Endothelial cell of umbilical vein (primary cell): ENCODE results near the gene PRDM16. TPM values are rescaled to one million over a fixed set of nuclear protein-coding genes. Genes with fewer than 3 reads are reported as not detected.

Experiments used
- BruUV-seq: library from RNA; stranded (reverse); fragments of 400-500 nt; replicated peaks from 2 replicates; lab custom pipeline; 2021; lab: Mats Ljungman, UMichigan
- CTCF ChIA-PET: fragments of 300-600, 350-600 bp; sonication (Branson Sonifier 250); formaldehyde crosslinking; loops from one replicate; lab custom pipeline; 2021; ENCODE audit warnings: antibody characterized with exemption, inconsistent platforms; lab: Charles Lee
- POLR2A ChIA-PET: fragments of 300-600, 350-600 bp; sonication (Branson Sonifier 250); formaldehyde crosslinking; loops from one replicate; lab custom pipeline; 2021; ENCODE audit warnings: antibody characterized with exemption, inconsistent platforms; lab: Charles Lee
- DNase-seq: peaks from one replicate; pipeline ENCODE4 v3.0.0-alpha.2; 2011; ENCODE audit warnings: low read depth, low spot score
- FAIRE-seq: peaks from 2 replicates; lab custom pipeline; 2011; peaks lifted over from hg19 to GRCh38; lab: Jason Lieb, UNC
- H2AFZ ChIP-seq: 2 replicates; pipeline ENCODE4 v1.6.0; 2012; ENCODE audit warnings: low read depth, low read length, control low read depth, inconsistent platforms
- H3K27ac ChIP-seq: 2 replicates; pipeline ENCODE4 v1.5.1; 2011; ENCODE audit warnings: low read depth, mild to moderate bottlenecking, control low read depth, low read length, moderate library complexity; ENCODE audit not compliant: insufficient read depth
- H3K27me3 ChIP-seq, 2 experiments: 2 replicates each; pipeline versions ENCODE4 v1.6.0 to v1.6.1; 2011; ENCODE audit warnings: low read length in 2 of 2, mixed read lengths in 1 of 2; ENCODE audit not compliant: control insufficient read depth in 2 of 2, insufficient read depth in 2 of 2
- H3K36me3 ChIP-seq, 2 experiments: 2 replicates in 1 of 2; 3 replicates in 1 of 2; pipeline ENCODE4 v1.5.1; 2011; ENCODE audit warnings: low read length in 2 of 2, mild to moderate bottlenecking in 1 of 2, moderate library complexity in 1 of 2; ENCODE audit not compliant: control insufficient read depth in 2 of 2, insufficient read depth in 2 of 2; ENCODE audit errors: extremely low read depth in 1 of 2
- H3K4me1 ChIP-seq: 3 replicates; pipeline ENCODE4 v1.5.1; 2011; ENCODE audit warnings: mild to moderate bottlenecking, low read length; ENCODE audit not compliant: control insufficient read depth, insufficient read depth; ENCODE audit errors: extremely low read depth
- H3K4me2 ChIP-seq: 2 replicates; pipeline ENCODE4 v1.6.1; 2011; ENCODE audit warnings: low read length, control low read depth, mixed read lengths; ENCODE audit not compliant: insufficient read depth
- H3K4me3 ChIP-seq, 3 experiments: fragments of 200-600 bp in 1 of 3; sonication (generic), shearing (Covaris generic) in 1 of 3; replicated peaks in 1 of 3; 2 replicates each; pipeline ENCODE4 v1.5.1; 2011 to 2016; ENCODE audit warnings: control low read depth in 3 of 3, low read length in 3 of 3, mild to moderate bottlenecking in 2 of 3, inconsistent platforms in 1 of 3, low read depth in 1 of 3, moderate library complexity in 1 of 3; ENCODE audit not compliant: insufficient read depth in 1 of 3
- H3K79me2 ChIP-seq: 2 replicates; pipeline ENCODE4 v1.6.0; 2012; ENCODE audit warnings: low read length, inconsistent platforms; ENCODE audit not compliant: control insufficient read depth, insufficient read depth
- H3K9ac ChIP-seq: replicated peaks from 2 replicates; pipeline ENCODE3; 2011; ENCODE audit warnings: low read length, control low read depth; ENCODE audit not compliant: insufficient read depth; ENCODE audit errors: extremely low read depth
- H3K9me1 ChIP-seq: replicated peaks from 3 replicates; pipeline ENCODE4 v1.6.0; 2011; ENCODE audit warnings: mild to moderate bottlenecking, low read length; ENCODE audit not compliant: control insufficient read depth, insufficient read depth; ENCODE audit errors: extremely low read depth
- H3K9me3 ChIP-seq: replicated peaks from 2 replicates; pipeline ENCODE4 v1.5.1; 2012; ENCODE audit warnings: low read length, inconsistent platforms; ENCODE audit not compliant: control insufficient read depth, insufficient read depth
- H4K20me1 ChIP-seq: replicated peaks from 2 replicates; pipeline ENCODE3; 2011; ENCODE audit warnings: mild to moderate bottlenecking, low read length; ENCODE audit not compliant: control insufficient read depth, insufficient read depth; ENCODE audit errors: extremely low read depth
- EZH2 ChIP-seq: IDR thresholded peaks from 2 replicates; pipeline ENCODE4 v1.6.1; 2012; ENCODE audit warnings: borderline replicate concordance, low read depth, mild to moderate bottlenecking, moderate library complexity, low read length, inconsistent platforms; ENCODE audit not compliant: severe bottlenecking
- FOS ChIP-seq: IDR thresholded peaks from 2 replicates; pipeline ENCODE4 v1.6.1; 2011; ENCODE audit warnings: mild to moderate bottlenecking, low read length, moderate library complexity, borderline replicate concordance; ENCODE audit not compliant: insufficient read depth
- GATA2 ChIP-seq: IDR thresholded peaks from 2 replicates; pipeline ENCODE4 v1.7.0; 2011; ENCODE audit warnings: low read depth, mild to moderate bottlenecking, moderate library complexity, mixed read lengths, low read length; ENCODE audit not compliant: insufficient read length, insufficient read depth
- JUN ChIP-seq: IDR thresholded peaks from 2 replicates; pipeline ENCODE4 v1.6.1; 2011; ENCODE audit warnings: borderline replicate concordance, low read depth; ENCODE audit not compliant: insufficient read length, insufficient read depth
- MYC ChIP-seq: IDR thresholded peaks from one replicate; pipeline ENCODE4 v1.6.1; 2011; ENCODE audit warnings: mild to moderate bottlenecking, low read depth, low read length
- POLR2A ChIP-seq: IDR thresholded peaks from 2 replicates; pipeline ENCODE4 v1.6.1; 2012; ENCODE audit warnings: low read depth, mild to moderate bottlenecking, control low read depth, low read length
- POLR2AphosphoS5 ChIP-seq: IDR thresholded peaks from 2 replicates; pipeline ENCODE4 v1.6.1; 2012; ENCODE audit warnings: low read depth, mild to moderate bottlenecking, control low read depth, low read length, moderate library complexity; ENCODE audit not compliant: insufficient read depth
- dilution Hi-C: fragments of 300-500 bp; cut with MboI; formaldehyde crosslinking; loops from one replicate; pipeline ENCODE4 v1.15.0; 2019; ENCODE audit warnings: low sequenced_read_pairs; ENCODE audit not compliant: extremely low pct_ligation_motif_present
- intact Hi-C: fragments of 100-400 bp; cut with micrococcal nuclease; formaldehyde crosslinking; loops from one replicate; pipeline ENCODE4 v1.10.0; 2022
- polyA plus RNA-seq, 4 experiments: library from polyadenylated mRNA; depleted of rRNA in 3 of 4; stranded (reverse) in 3 of 4; unstranded in 1 of 4; fragments of >200 nt; gene quantifications; 2 replicates each; pipeline versions ENCODE4 v1.2.1 to v1.2.3, GENCODE V29; 2011 to 2012; ENCODE audit warnings: missing spikeins in 1 of 4
- total RNA-seq: library from RNA; stranded (reverse); gene quantifications from 2 replicates; pipeline ENCODE4 v1.2.3, GENCODE V29; 2021
- TF ChIP-seq, protein P1 (sequence below), 2 donors: IDR thresholded peaks; 1 replicate in 1 of 2; 2 replicates in 1 of 2; pipeline ENCODE4 v1.5.1; 2011; ENCODE audit warnings: low read length in 2 of 2, mild to moderate bottlenecking in 2 of 2, moderate library complexity in 2 of 2, control low read depth in 1 of 2, inconsistent platforms in 1 of 2, low read depth in 1 of 2; ENCODE audit not compliant: insufficient read depth in 1 of 2; ENCODE audit errors: extremely low read depth in 1 of 2
- TF ChIP-seq, protein P2 (sequence below): IDR thresholded peaks from 2 replicates; pipeline ENCODE4 v1.6.1; 2011; ENCODE audit not compliant: insufficient read depth, insufficient read length

The PRDM16 gene
- total and polyA plus RNA-seq, 2 donors (not counting 3 experiments of a cell fraction or from before 2014, with no cell fraction given) = not detected

DNA sequence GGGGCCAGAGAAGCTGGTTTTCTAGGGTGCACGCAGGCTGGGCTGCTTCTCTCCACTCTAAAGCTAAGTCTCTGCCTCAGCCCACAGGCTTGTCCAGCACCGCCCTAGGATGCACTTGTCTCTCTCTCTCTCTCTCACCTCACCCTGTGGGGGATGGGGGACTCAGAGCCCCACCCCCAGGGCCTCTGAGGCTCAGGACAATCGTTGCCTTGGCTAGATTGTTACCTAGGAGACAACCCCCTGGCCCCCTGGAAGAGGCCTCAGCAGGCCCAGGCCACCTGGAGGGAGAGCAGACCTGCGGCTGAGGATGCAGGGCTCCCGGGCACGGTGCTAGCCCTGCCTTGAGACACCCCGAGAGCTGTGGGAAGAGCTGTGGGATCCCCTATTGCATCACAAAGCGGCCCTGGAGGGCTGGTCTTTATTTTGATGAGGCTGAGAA lies 47.8 kb upstream of the PRDM16 start, which contains the start of gene ACTRT2:
Gene ACTRT2 (plus strand): TSS at position 235 of the 439 bp plus-strand sequence. CDS start 220 bp downstream, outside the sequence.
- dilution Hi-C loops = no loop called here

DNA sequence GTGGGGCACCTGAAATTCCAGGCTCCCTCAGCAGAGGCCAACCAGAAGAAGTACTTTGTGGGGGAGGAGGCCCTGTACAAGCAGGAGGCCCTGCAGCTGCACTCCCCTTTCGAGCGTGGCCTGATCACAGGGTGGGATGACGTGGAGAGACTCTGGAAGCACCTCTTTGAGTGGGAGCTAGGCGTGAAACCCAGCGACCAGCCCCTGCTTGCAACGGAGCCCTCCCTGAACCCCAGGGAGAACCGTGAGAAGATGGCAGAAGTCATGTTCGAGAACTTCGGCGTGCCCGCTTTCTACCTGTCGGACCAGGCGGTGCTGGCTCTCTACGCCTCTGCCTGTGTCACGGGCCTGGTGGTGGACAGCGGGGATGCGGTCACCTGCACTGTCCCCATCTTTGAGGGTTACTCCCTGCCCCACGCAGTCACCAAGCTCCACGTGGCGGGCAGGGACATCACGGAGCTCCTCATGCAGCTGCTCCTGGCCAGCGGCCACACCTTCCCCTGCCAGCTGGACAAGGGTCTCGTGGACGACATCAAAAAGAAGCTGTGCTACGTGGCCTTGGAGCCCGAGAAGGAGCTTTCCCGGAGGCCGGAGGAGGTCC lies 47.1 kb upstream of the PRDM16 start:
- Histone ChIP-seq H2AFZ (no peak overlapping the region), H3K9me1 (no peaks in the 10 kb centered on the region), H3K4me2 (no peak overlapping the region), H3K4me1 (no peaks in the 10 kb centered on the region), H3K79me2 (no peaks in the 10 kb centered on the region), H3K36me3 (no peaks in the 10 kb centered on the region), H3K27me3 (no peaks in the 10 kb centered on the region), H3K9me3 (peaks cover 2% of the 10 kb centered on the region), H3K9ac (no peak overlapping the region), H3K27ac (no peak overlapping the region), H4K20me1 (no peaks in the 10 kb centered on the region), H3K4me3 (no peak overlapping the region)
- DNase-seq (no peak), FAIRE-seq (no peak)
- ChIA-PET POLR2A (no interaction called here), CTCF (interaction anchor here (0.8 kb wide), 1 partner anchor 10 kb away, joined by 3 read pairs; no protein-coding TSS in a partner anchor)
- dilution Hi-C loops = no loop called here
- no TSS peak for BruUV-seq
- intact Hi-C loops = no loop called here
- TF ChIP-seq FOS (no peak), GATA2 (no peak), EZH2 (no peak), MYC (no peak), POLR2AphosphoS5 (no peak), POLR2A (no peak), JUN (no peak)
- TF ChIP-seq, protein P1, sequence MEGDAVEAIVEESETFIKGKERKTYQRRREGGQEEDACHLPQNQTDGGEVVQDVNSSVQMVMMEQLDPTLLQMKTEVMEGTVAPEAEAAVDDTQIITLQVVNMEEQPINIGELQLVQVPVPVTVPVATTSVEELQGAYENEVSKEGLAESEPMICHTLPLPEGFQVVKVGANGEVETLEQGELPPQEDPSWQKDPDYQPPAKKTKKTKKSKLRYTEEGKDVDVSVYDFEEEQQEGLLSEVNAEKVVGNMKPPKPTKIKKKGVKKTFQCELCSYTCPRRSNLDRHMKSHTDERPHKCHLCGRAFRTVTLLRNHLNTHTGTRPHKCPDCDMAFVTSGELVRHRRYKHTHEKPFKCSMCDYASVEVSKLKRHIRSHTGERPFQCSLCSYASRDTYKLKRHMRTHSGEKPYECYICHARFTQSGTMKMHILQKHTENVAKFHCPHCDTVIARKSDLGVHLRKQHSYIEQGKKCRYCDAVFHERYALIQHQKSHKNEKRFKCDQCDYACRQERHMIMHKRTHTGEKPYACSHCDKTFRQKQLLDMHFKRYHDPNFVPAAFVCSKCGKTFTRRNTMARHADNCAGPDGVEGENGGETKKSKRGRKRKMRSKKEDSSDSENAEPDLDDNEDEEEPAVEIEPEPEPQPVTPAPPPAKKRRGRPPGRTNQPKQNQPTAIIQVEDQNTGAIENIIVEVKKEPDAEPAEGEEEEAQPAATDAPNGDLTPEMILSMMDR (IDR thresholded peaks at IDR 0.05; ENCODE audit: extremely low read depth in 1 of 2, insufficient read depth in 1 of 2, low read depth in 1 of 2, low read length in 2 of 2) = no peak
- TF ChIP-seq, protein P2, sequence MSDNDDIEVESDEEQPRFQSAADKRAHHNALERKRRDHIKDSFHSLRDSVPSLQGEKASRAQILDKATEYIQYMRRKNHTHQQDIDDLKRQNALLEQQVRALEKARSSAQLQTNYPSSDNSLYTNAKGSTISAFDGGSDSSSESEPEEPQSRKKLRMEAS = no peak

More for the DNA sequence above, 47.8 kb upstream of the PRDM16 start, which contains the start of gene ACTRT2:
- Histone ChIP-seq H3K27me3 (no peaks in the 10 kb centered on the region), H2AFZ (no peak within 1 kb of the TSS), H4K20me1 (no peaks in the 10 kb centered on the region), H3K9me3 (no peaks in the 10 kb centered on the region), H3K4me1 (no peaks in the 10 kb centered on the region), H3K27ac (no peak within 1 kb of the TSS), H3K9me1 (no peaks in the 10 kb centered on the region), H3K4me2 (no peak within 1 kb of the TSS), H3K36me3 (no peaks in the 10 kb centered on the region), H3K4me3 (no peak within 1 kb of the TSS), H3K79me2 (no peaks in the 10 kb centered on the region), H3K9ac (no peak within 1 kb of the TSS)
- ChIA-PET POLR2A (no interaction called here), CTCF (interaction anchor here (0.8 kb wide), 1 partner anchor 9 kb away, joined by 3 read pairs; no protein-coding TSS in a partner anchor)
- TF ChIP-seq JUN = no peak
- DNase-seq (no peak), FAIRE-seq (no peak)
- intact Hi-C loops = no loop called here
- BruUV-seq = no TSS peak
